OCI-LY3 (cell line): Measurements from ENCODE around the gene SSBP2.

ENCODE experiments used
- H2AFZ ChIP-seq: fragments of 200-600, 300-600 bp; shearing (Covaris generic); 2 replicates; pipeline ENCODE4 v1.6.0; 2014; ENCODE audit warnings: antibody characterized with exemption, low read depth, low read length
- H3K27ac ChIP-seq: fragments of 200-600, 300-600 bp; sonication (generic); 2 replicates; pipeline ENCODE4 v1.5.1; 2014; ENCODE audit warnings: mild to moderate bottlenecking, low read length, moderate library complexity, mixed read lengths
- H3K27me3 ChIP-seq: fragments of 200-600, 300-600 bp; sonication (generic); 2 replicates; pipeline ENCODE4 v1.6.1; 2014; ENCODE audit warnings: low read depth, low read length, mixed read lengths
- H3K36me3 ChIP-seq: fragments of 200-600, 300-600 bp; sonication (generic); replicated peaks from 2 replicates; pipeline ENCODE3; 2014; ENCODE audit warnings: low read depth, low read length, mixed read lengths
- H3K4me1 ChIP-seq: fragments of 300-600, 200-600 bp; sonication (generic); 2 replicates; pipeline ENCODE4 v1.6.1; 2014; ENCODE audit warnings: low read length, mixed read lengths
- H3K4me2 ChIP-seq: fragments of 200-600, 300-600 bp; sonication (generic); 2 replicates; pipeline ENCODE4 v1.6.1; 2014; ENCODE audit warnings: low read length, mixed read lengths
- H3K4me3 ChIP-seq: fragments of 300-600, 200-600 bp; sonication (generic); 2 replicates; pipeline ENCODE4 v1.5.1; 2014; ENCODE audit warnings: antibody characterized with exemption, mild to moderate bottlenecking, low read length, moderate library complexity
- H3K79me2 ChIP-seq: fragments of 300-600, 200-600 bp; shearing (Covaris generic); 2 replicates; pipeline ENCODE4 v1.6.1; 2014; ENCODE audit warnings: mild to moderate bottlenecking, low read length, mixed read lengths
- H3K9ac ChIP-seq: fragments of 300-600, 200-600 bp; shearing (Covaris generic); 2 replicates; pipeline ENCODE4 v1.6.0; 2014; ENCODE audit warnings: mild to moderate bottlenecking, low read length, moderate library complexity
- H3K9me3 ChIP-seq: fragments of 200-600, 300-600 bp; shearing (Covaris generic); 2 replicates; pipeline ENCODE4 v1.6.1; 2014; ENCODE audit warnings: low read length, mixed read lengths; ENCODE audit not compliant: insufficient read depth
- H4K20me1 ChIP-seq: fragments of 200-600, 300-600 bp; sonication (generic); 2 replicates; pipeline ENCODE4 v1.6.1; 2016; ENCODE audit warnings: low read length, mixed read lengths; ENCODE audit not compliant: insufficient read depth
- EZH2phosphoT487 ChIP-seq: fragments of 200-600 bp; shearing (Covaris generic); IDR thresholded peaks from 2 replicates; pipeline ENCODE4 v1.6.1; 2018; ENCODE audit warnings: antibody characterized with exemption, mixed run types, low read depth
- TF ChIP-seq, protein P1 (sequence below): fragments of 200-600, 300-600 bp; sonication (generic); IDR thresholded peaks from 2 replicates; pipeline ENCODE4 v1.5.1; 2014; ENCODE audit warnings: antibody characterized with exemption, low read length, low read depth

SSBP2 gene

GRCh38 chr5:81747030-81747429 lies 3.9 kb downstream of the SSBP2 start:
- Histone ChIP-seq H3K4me3 (no peak overlapping the region), H4K20me1 (no peaks in the 10 kb centered on the region), H3K79me2 (no peaks in the 10 kb centered on the region), H3K9me3 (no peaks in the 10 kb centered on the region), H3K36me3 (no peaks in the 10 kb centered on the region), H3K9ac (no peak overlapping the region), H3K27ac (no peak overlapping the region), H3K4me1 (peaks cover 7% of the 10 kb centered on the region), H3K4me2 (no peak overlapping the region), H3K27me3 (peaks cover 45% of the 10 kb centered on the region), H2AFZ (no peak overlapping the region)
- TF ChIP-seq EZH2phosphoT487: no peak
- TF ChIP-seq, protein P1, sequence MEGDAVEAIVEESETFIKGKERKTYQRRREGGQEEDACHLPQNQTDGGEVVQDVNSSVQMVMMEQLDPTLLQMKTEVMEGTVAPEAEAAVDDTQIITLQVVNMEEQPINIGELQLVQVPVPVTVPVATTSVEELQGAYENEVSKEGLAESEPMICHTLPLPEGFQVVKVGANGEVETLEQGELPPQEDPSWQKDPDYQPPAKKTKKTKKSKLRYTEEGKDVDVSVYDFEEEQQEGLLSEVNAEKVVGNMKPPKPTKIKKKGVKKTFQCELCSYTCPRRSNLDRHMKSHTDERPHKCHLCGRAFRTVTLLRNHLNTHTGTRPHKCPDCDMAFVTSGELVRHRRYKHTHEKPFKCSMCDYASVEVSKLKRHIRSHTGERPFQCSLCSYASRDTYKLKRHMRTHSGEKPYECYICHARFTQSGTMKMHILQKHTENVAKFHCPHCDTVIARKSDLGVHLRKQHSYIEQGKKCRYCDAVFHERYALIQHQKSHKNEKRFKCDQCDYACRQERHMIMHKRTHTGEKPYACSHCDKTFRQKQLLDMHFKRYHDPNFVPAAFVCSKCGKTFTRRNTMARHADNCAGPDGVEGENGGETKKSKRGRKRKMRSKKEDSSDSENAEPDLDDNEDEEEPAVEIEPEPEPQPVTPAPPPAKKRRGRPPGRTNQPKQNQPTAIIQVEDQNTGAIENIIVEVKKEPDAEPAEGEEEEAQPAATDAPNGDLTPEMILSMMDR: no peak

- no peak overlapping the region for H3K27ac ChIP-seq
- no peak overlapping the region for H3K4me3 ChIP-seq
- no peak overlapping the region for H2AFZ ChIP-seq
- H3K79me2 ChIP-seq: no peaks in the 10 kb centered on the region
- H3K4me1 ChIP-seq: no peaks in the 10 kb centered on the region
- H3K36me3 ChIP-seq: no peaks in the 10 kb centered on the region
- H3K9ac ChIP-seq: no peak overlapping the region
- peaks cover 7% of the 10 kb centered on the region; the same call in 1 of the 2 replicates for H3K27me3 ChIP-seq
- no peaks in the 10 kb centered on the region for H4K20me1 ChIP-seq
- TF ChIP-seq, protein P1: no peak
- TF ChIP-seq EZH2phosphoT487: no peak
- H3K4me2 ChIP-seq: no peak overlapping the region
- H3K9me3 ChIP-seq: no peaks in the 10 kb centered on the region
Observed at GRCh38 chr5:81740758-81741157, 10.1 kb downstream of the SSBP2 start.

DNA sequence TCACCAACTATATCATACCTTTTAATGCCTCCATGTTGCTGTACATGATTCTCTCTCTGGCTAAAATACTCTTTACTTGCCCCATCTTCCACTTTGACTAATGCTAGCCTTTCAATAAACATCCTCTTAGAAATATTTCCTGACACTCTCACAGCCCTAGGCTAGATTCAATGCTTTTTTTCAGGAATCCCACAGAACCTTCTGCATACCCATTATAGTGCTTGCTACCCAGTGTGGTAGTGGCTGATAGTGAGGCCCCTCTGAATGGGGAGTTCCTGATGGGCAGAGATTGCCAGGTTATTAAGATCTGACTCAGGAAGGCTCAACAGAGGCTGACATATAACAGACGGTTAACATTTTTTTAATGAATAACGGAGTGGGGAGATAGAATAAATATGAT lies 11.6 kb downstream of the SSBP2 start:
- TF ChIP-seq EZH2phosphoT487: no peak
- TF ChIP-seq, protein P1: no peak
- Histone ChIP-seq H3K79me2 (no peaks in the 10 kb centered on the region), H3K9ac (no peak overlapping the region), H3K4me2 (no peak overlapping the region), H3K27ac (no peak overlapping the region), H4K20me1 (no peaks in the 10 kb centered on the region), H3K9me3 (no peaks in the 10 kb centered on the region), H3K4me3 (no peak overlapping the region), H3K36me3 (no peaks in the 10 kb centered on the region), H2AFZ (no peak overlapping the region), H3K4me1 (no peaks in the 10 kb centered on the region), H3K27me3 (0 out of 2 replicates have a peak, but pooled peaks cover 5% of the 10 kb centered on the region)

- H3K9me3 ChIP-seq: no peaks in the 10 kb centered on the region
- no peak overlapping the region for H3K27ac ChIP-seq
- no peaks in the 10 kb centered on the region for H4K20me1 ChIP-seq
- no peak overlapping the region for H3K9ac ChIP-seq
- H3K4me1 ChIP-seq: peaks cover 1% of the 10 kb centered on the region
- H3K4me3 ChIP-seq: no peak overlapping the region
- H3K27me3 ChIP-seq: no peaks in the 10 kb centered on the region
- no peak overlapping the region for H3K4me2 ChIP-seq
- H3K79me2 ChIP-seq: no peaks in the 10 kb centered on the region
- no peak for TF ChIP-seq EZH2phosphoT487
- TF ChIP-seq, protein P1: no peak
- H3K36me3 ChIP-seq: no peaks in the 10 kb centered on the region
- no peak overlapping the region for H2AFZ ChIP-seq
Observed at GRCh38 chr5:81729276-81729675, 21.6 kb downstream of the SSBP2 start.
